HG03457 (cell line): ENCODE data around the gene RABGAP1L.
"Not testable (repeated sequence)": the region's sequence is repeated elsewhere in the genome, so short reads cannot be mapped to it uniquely, and the experiment has no call there.

Experiments
- ATAC-seq: cut with Tn5 transposase; IDR thresholded peaks from one replicate; pipeline ENCODE4 v1.9.1; 2021; ENCODE audit warnings: moderate number of reproducible peaks; ENCODE audit not compliant: unreplicated experiment

The RABGAP1L gene

DNA sequence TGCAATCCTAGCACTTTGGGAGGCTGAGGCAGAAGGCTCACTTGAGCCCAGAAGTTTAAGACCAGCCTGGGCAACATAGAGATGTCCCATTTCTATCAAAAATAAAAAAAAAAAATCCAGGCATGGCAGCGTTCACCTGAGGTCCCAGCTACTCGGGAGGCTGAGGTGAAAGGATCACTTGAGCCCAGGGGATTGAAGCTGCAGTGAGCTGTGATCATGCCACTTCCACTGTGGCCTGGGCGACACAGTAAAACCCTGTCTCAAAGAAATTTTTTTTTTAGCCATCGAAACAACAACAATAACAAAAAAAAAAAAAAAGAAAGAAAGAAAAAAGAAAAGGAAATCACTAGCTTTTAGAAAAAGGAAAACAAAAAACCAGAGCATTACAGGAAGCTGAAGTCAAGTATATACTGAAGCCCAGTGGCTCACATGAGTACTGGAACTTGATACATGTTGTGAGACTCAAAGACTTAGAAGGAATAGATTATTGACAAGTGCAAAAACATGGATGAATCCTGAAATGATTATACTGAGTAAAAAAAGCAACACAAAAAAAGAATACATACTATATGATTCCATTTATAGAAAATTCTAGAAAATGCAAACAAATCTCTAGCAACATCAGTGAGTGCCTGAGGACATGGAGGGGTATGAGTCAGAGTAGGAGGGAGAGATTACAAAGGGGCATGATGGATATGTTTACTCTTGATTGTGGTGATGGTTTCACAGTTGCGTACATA lies 6.1 kb upstream of the RABGAP1L start:
- ATAC-seq = no peak

DNA sequence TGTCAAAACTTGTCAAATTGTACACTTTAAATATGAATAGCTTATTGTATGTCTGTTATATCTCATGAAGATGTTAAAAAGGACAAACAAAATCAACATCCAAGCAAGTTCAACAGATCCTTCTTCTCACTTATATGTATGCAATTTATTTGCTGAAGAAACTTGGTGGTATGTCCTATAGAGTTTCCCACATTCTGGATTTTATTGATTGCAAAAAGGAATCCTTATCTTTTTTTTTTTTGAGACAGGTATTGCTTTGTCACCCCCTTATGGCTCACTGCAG lies 5.6 kb upstream of the RABGAP1L start:
- no peak for ATAC-seq

DNA sequence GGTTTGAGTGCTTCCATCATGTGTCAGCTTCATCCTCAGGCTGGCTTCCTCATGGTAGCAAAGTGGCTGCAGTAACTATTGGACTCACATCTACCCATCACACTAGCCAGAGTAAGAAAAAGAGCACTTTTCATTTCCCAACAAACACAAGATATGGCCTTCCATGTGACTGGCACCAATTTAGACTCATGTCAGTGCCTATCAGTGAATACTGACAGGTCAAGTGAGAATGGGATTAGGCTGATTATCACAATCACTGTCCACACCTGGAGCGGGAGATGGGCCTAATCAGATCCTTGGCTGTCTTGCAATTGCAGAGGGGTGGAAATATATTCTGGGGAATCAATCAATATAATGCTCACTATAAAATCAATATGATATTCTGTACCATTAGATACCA lies 2.9 kb upstream of the RABGAP1L start:
- no peak for ATAC-seq

DNA sequence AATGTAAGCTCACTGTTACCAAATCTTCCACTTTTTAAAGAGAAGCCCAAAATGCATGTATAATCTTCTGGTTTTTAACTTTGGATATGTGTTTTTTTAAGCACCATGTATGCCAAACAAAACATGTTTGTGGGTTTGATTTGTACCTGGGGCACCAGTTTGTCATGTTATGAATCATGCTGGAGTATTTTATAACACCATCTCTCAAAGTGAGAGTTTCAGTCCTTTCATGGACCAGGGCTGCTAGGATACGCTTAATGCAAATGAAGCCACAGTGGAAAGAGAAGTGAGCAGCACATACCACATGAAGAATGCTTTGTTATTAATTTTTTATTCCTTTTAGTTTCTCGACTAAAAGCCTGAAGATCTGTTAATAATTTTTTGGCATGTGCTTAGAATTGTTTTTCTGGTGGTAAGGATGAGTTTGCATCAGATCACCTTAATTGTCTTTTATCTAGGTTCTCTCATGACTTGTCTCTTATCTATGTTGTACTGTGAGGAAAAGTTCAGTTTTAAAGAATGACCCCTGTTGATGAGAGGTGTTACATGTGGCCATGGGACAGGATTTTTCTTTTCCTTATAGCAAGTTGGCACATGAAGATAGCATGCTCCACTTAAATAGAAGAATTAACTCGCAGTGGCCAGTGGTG lies 2.0 kb upstream of the RABGAP1L start:
- ATAC-seq = peak; percentile 49

DNA sequence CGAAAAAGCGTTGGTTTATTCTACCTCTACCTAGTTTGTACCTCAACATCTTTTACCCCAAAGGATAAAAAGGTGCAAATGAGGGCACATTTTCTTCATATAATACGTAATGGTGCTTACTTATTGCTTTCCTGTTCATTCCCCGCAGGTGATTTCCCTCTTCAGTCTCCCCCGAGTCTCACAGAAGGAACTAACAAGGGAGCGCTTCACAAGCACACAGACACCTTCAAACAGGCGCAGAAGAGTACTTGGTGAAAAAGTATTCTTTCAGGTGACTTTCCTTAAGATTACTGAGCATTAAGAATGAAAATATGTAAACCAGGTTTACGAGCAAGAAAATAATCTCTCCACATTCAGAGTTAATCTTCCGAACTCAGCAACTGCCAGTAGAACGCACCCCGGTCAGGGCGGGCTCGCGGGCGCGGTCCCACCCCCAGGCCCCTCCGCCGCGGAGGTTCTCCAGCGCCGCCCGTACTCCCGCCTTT lies 511 bp upstream of the RABGAP1L start:
- no peak for ATAC-seq

DNA sequence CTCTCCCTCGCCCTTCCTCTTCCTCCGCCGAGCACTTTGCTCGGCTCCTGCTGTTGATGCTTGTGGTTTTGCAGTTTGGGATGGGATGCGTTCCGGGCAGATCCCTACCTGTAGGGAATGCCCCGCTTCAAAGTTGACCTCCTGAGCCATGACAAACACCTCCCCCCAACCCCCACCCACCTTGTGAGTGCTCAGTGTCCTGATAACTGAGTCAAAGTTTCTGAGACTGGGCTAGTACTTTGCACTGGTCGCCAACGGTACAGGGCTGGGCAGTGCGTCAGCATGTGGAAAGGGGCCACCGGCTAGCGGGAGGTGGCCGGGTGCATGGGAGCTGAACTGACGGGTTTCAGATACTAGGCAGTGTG lies 771 bp downstream of the RABGAP1L start:
- ATAC-seq = peak; percentile 2

DNA sequence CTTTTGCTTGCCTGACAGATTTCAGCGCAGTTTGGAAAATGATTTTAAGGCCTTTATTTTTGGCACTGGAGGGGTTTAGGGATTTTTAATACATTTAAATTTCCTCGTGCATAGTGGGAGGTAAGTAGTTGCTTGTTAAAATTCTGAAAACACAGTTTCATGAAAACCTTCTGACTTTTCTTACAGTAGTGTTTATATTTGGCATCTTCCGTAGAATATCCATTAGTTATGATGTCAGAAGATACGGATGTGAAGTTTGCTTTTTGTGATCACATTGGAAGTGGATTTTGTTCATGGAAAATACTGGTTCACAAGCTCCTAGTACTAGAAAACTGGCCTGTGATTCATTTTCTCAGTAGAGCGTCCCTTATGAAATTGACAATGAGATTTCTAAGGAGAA lies 1.3 kb downstream of the RABGAP1L start:
- no peak for ATAC-seq

DNA sequence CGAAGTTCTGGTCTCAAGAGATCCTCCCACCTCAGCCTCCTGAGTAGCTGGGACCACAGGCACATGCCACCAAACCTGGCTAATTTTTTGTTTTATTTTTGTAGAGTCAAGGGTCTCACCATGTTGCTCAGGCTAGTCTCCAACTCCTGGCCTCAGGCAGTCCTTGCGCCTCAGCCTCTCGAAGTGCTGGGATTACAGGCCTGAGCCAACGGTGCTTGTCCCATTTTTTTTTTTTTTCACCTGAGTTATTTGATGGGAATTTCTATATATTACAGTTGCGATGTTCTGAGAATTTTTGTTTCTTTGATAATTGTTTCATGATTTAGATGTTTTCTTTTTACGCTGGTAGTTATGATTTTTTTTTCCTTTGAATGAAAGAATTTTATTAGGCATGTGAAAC lies 2.5 kb downstream of the RABGAP1L start:
- no peak for ATAC-seq

DNA sequence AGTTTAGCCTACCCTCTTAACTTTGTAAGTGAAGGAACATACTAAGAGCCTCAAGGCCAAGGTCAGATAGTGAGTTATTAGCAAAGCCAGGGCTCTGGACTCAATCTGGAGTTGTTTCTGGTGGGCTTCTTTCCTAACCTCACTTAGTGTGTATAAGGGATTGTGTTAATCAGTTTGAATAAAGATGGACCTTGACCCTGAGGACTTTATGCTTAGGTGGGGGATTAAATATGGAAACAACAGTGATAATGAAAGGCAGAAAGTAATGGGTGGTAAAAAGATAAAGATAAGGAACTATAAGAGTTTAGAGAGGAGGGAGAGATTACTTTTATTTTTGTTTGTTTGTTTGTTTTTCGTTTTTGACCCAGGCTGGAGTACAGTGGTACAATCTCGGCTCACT lies 5.5 kb downstream of the RABGAP1L start:
- ATAC-seq = no peak

DNA sequence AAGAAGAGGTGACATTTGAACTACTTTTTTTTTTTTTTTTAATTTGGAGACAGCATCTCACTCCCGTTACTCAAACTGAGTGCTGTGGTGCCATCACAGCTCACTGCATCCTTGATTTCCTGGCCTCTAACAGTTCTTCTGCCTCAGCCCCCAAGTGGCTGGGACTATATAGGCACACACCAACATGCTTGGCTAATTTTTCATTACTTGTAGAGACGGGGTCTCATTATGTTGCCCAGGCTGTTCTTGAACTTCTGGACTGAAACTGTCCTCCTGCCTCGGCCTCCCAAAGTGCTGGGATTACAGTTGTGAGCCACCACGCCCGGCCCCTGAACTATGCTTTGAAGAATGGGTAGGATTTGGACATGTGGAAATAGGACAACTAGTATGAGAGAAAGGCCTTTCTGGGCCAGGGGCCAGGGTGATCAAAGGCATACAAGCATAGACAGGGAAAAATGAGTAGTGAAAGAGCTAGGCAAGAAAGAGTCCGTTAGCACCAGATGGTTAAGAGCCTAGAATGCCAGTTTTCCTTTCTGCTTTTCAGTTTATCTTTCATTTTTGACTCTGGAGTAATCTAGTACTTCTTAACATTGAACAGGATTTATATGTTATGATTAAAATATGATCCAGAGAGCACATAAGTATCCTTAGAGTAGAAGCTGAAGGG lies 6.3 kb downstream of the RABGAP1L start:
- no peak for ATAC-seq

DNA sequence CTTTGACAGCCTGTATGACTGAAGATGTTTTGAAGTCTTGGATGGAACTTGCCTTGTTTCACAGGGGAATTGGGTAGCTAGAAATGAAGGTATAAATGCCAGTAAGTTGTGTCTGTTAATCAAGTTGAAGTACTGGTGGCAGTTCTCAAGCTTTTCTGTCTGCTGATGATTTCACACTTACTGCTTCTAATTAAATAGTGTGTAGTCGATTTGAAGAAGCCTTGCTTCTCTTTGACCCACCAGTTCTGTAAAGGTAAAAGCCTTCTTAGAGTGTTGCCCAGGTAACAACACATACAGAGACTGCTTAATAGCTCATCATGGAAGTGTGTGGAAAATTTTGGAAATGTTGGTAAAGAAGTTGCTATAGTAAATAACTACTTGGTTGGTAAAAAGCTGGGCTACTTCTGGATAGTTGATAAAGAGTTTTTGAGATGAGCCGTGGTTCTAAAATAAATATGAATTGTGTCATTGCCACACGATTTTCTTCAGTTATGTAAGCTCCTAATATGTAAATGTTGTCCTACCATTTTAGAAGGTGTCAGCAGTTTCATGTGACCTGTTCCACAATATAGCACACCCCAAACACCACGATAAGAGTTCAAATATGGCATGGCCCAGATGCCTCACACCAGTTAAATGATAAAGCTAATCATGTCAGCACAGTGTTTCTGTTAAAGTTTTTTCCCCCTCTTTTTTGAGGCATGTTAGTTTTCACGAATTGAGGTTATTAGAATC lies 7.4 kb downstream of the RABGAP1L start:
- no peak for ATAC-seq

DNA sequence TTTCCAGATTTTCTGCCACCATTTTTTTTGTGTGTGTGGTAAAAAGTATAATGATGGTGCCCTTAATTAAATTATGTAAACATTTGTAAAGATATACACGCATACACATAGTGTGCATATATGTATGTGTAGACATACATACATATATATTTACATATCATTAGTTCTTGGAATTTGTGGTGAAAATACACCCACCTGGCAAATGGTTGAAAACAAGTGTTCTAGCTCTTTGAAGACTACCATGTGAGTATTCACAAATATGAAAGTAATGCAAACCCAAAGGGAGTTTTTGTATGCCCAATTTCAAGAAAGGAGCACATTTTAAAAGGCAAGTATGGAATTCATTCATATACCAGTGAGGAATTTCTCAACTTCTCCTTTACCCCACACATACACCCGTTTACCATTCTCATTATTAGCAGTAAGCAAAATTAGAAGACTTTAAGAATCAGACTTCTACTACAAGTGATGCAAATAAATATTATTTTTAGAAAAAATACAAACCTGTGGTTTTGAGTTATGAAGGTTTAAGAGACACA lies 8.0 kb downstream of the RABGAP1L start:
- no peak for ATAC-seq

DNA sequence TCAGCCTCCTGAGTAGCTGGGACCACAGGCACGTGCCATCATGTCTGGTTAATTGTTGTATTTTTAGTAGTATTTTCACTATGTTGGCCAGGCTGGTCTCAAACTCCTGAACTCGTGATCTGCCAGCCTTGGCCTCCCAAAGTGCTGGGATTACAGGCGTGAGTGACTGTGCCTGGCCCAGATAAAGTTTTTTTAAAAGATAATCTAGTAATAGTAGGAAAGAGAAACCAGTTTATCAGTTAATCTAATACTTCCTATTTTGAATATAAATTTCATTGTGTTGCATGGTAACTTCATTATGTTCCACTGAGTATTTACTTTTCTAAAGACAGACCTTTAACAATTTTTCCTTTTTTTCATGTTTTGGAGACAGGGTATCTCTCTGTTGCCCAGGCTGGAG lies 10.0 kb downstream of the RABGAP1L start:
- no peak for ATAC-seq

DNA sequence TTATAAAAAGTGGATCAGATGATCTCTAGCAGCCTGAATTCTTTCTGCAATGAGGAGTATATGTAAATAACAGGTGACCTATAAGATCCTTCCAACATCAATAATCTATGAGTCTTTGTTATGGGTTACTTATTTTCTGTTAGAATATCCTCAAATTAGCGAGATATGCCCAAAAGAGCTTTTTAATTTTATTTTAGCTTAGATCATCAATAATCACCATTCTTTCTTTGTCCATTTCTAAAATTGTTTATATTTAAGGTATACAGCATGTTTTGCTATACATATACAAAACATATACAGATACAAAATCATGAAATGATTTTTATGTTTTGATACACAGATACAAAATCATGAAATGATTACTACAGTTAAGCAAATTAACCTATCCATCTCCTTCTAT lies 11.8 kb downstream of the RABGAP1L start:
- no peak for ATAC-seq

DNA sequence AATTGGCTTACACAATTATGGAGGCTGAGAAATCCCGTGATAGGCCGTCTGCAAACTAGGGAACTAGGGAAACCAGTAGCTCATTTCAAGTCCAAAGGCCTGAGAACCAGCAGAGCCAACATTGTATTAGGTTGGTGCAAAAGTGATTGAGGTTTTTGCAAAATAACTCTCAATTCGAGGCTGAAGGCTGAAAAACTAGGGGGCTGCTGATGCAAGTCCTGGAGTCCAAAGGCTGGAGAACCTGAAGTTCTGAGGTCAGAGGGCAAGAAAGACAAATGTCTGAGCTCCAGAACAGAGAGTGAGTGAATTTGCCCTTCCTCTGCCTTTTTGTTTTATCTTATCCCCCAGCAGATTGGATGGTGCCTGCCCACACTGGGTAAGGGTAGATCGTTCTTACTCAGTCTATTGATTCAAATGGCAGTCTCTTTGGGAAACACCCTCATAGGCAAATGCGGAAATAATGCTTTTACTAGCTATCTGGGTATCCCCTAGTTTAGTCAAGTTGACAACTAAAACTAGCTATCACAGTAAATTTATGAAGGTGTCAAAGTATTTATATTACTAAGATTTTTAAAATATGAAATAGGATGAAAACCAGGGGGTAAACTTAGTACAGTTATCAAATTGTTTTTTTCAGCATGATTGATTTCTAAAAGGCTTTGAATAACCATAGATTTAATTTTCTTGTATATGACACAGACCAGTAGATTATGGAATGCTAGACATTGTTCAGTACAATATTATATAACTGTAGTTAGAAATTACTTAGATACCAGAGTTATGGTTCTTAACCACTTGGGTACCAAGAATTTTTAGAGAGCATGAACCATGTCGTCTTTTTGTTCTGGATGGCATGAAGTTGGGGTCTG lies 15.4 kb downstream of the RABGAP1L start:
- ATAC-seq = no peak

DNA sequence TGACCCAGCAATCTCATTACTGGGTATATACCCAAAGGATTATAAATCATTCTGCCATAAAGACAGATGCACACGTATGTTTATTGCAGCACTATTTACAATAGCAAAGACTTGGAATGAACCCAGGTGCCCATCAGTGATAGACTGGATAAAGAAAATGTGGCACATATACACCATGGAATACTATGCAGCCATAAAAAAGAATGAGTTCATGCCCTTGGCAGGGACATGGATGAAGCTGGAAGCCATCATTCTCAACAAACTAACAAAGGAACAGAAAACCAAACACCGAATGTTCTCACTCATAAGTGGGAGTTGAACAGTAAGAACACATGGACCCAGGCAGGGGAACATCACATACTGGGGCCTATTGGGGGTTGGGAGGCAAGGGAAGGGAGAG lies 19.1 kb downstream of the RABGAP1L start:
- not testable (repeated sequence) for ATAC-seq

DNA sequence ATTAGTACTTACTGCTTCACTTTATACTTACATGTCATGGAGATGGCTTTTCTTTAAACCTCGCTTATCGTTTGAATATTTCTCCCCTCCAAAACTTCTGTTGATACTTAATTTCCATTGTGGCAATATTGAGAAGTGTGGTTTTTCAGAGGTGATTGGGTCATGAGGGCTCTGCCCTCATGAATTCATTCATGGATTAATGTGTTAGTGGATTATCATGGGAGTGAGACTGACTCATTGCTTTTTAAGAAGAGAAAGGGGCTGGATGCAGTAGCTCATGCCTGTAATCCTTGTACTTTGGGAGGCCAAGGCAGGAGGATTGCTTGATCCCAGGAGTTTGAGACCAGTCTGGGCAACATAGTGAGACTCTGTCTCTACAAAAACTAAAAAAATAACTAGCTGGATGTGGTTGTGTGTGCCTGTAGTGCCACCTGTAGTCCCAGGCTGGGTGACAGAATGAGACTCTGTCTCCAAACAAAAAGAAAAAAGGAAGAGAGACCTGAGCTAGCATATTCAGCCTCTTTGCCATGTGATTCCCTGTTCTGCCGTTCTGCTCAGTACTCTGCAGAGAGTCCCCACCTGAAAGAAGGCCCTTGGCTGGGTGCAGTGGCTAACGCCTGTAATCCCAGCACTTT lies 30.2 kb downstream of the RABGAP1L start:
- no peak for ATAC-seq

DNA sequence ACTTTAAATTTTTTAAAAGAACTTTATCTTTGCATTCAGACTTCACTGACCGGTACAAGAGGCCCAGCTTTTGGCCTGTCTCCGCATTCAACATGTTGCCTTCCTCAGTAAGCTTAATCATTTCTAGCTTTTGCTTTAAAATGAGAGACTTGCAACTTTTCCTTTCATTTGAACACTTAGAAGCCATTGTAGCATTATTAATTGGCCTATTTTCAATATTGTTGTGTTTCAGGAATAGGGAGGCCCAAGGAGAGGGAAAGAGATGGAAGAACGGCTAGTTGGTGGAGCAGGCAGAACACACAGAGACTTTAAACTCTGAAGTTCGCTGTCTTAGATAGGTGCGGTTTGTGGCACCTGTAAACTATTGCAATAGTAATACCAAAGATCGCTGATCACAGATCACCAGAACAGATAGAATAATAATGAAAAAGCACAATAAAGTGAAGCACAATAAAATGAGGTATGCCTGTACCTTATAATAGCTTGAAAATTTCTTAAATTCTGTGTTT lies 31.4 kb downstream of the RABGAP1L start:
- no peak for ATAC-seq

DNA sequence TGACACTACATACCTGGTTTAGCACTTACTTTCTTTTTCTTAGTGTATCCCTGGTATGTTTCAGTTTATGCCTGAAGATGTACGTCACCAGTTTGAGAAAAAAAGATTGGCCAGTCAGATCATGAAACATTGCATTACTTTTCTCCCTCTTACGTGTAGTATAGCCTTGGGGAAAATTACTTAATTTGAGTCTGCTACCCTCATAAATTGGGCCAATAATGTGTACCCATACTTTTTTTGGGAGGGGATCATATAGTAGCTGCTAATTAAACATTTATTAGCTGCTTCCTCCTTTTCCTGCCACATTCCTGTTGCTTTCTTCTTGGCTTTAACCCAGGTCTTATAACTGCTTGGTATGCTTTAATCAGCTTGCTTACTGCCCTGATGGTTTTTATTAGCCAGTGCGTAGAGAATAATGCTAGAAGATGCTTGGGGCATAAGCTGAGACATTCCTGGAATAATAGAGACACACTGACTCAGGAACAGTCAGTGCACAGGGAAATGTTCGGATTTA lies 32.1 kb downstream of the RABGAP1L start:
- no peak for ATAC-seq

DNA sequence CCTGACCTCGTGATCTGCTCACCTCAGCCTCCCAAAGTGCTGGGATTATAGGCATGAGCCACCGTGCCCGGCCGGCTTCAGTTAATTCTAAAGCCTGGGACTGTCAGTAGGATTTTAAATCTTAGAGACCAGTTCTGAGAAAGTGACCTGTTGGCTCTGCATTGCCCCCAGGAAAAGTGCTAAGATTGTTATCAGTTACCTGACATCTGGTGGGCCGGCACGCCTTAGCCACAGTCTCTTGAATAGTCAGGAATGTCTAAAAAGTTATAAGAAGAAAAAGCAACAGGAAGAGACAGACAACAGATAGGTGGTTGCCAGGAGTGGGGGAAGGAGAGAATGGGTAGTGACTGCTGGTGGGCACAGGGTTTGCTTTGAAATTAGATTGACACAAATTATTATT lies 35.1 kb downstream of the RABGAP1L start:
- no peak for ATAC-seq
